ENCODE data around the gene PPHLN1. TPM values are rescaled to one million over a fixed set of nuclear protein-coding genes. Genes with fewer than 3 reads are reported as not detected.

The PPHLN1 gene
- total RNA-seq, 1 donor from 2014 or later: 74.9 TPM

GRCh38 chr12:42472376-42472775 lies 146.4 kb downstream of the PPHLN1 start:
- H3K36me3 Mint-ChIP-seq: peaks cover 25% of the 10 kb centered on the region
- no peaks in the 10 kb centered on the region for H3K9me3 Mint-ChIP-seq
- H3K4me3 Mint-ChIP-seq: no peak overlapping the region
- peak overlapping the region; percentile 43 for H3K27ac Mint-ChIP-seq
- no peak for DNase-seq (ENCODE audit: low spot score in 2 of 2, unreplicated experiment in 2 of 2)
- no peaks in the 10 kb centered on the region for H3K27me3 Mint-ChIP-seq (ENCODE audit: low read depth)
- H3K4me1 Mint-ChIP-seq: peaks cover 61% of the 10 kb centered on the region
- TF ChIP-seq CTCF (IDR thresholded peaks at IDR 0.05; ENCODE audit: unreplicated experiment): no peak

GRCh38 chr12:42473130-42473529 lies 147.2 kb downstream of the PPHLN1 start:
- H3K4me1 Mint-ChIP-seq: peaks cover 67% of the 10 kb centered on the region
- H3K27ac Mint-ChIP-seq: peak overlapping the region; percentile 43
- no peaks in the 10 kb centered on the region for H3K9me3 Mint-ChIP-seq
- no peak overlapping the region for H3K4me3 Mint-ChIP-seq
- H3K27me3 Mint-ChIP-seq (ENCODE audit: low read depth): no peaks in the 10 kb centered on the region
- peaks cover 25% of the 10 kb centered on the region for H3K36me3 Mint-ChIP-seq
- TF ChIP-seq CTCF (IDR thresholded peaks at IDR 0.05; ENCODE audit: unreplicated experiment): no peak
- no peak for DNase-seq (ENCODE audit: low spot score in 2 of 2, unreplicated experiment in 2 of 2)

- TF ChIP-seq CTCF (IDR thresholded peaks at IDR 0.05; ENCODE audit: unreplicated experiment): no peak
- peaks cover 21% of the 10 kb centered on the region for H3K36me3 Mint-ChIP-seq
- no peak for DNase-seq (ENCODE audit: low spot score in 2 of 2, unreplicated experiment in 2 of 2)
- no peaks in the 10 kb centered on the region for H3K9me3 Mint-ChIP-seq
- H3K27ac Mint-ChIP-seq: peak overlapping the region; percentile 31
- no peaks in the 10 kb centered on the region for H3K27me3 Mint-ChIP-seq (ENCODE audit: low read depth)
- H3K4me3 Mint-ChIP-seq: no peak overlapping the region
- H3K4me1 Mint-ChIP-seq: peaks cover 67% of the 10 kb centered on the region
Measured at GRCh38 chr12:42473561-42473960, 147.6 kb downstream of the PPHLN1 start.

GRCh38 chr12:42474391-42474790 lies 148.4 kb downstream of the PPHLN1 start:
- TF ChIP-seq CTCF (IDR thresholded peaks at IDR 0.05; ENCODE audit: unreplicated experiment): no peak
- peak overlapping the region; percentile 5 for H3K27ac Mint-ChIP-seq
- peaks cover 67% of the 10 kb centered on the region for H3K4me1 Mint-ChIP-seq
- peaks cover 12% of the 10 kb centered on the region for H3K36me3 Mint-ChIP-seq
- DNase-seq (ENCODE audit: low spot score in 2 of 2, unreplicated experiment in 2 of 2): no peak
- H3K4me3 Mint-ChIP-seq: no peak overlapping the region
- H3K27me3 Mint-ChIP-seq (ENCODE audit: low read depth): no peaks in the 10 kb centered on the region
- H3K9me3 Mint-ChIP-seq: no peaks in the 10 kb centered on the region

GRCh38 chr12:42475106-42475505 lies 149.1 kb downstream of the PPHLN1 start:
- H3K27ac Mint-ChIP-seq: peak overlapping the region; percentile 49
- no peaks in the 10 kb centered on the region for H3K27me3 Mint-ChIP-seq (ENCODE audit: low read depth)
- peaks cover 67% of the 10 kb centered on the region for H3K4me1 Mint-ChIP-seq
- peaks cover 7% of the 10 kb centered on the region for H3K36me3 Mint-ChIP-seq
- no peak for TF ChIP-seq CTCF (IDR thresholded peaks at IDR 0.05; ENCODE audit: unreplicated experiment)
- H3K4me3 Mint-ChIP-seq: no peak overlapping the region
- DNase-seq (ENCODE audit: low spot score in 2 of 2, unreplicated experiment in 2 of 2): no peak
- no peaks in the 10 kb centered on the region for H3K9me3 Mint-ChIP-seq

GRCh38 chr12:42477941-42478340 lies 152.0 kb downstream of the PPHLN1 start:
- Mint-ChIP-seq H3K4me3 (no peak overlapping the region), H3K27me3 (ENCODE audit: low read depth) (no peaks in the 10 kb centered on the region), H3K27ac (peak overlapping the region; percentile 52), H3K36me3 (no peaks in the 10 kb centered on the region), H3K9me3 (no peaks in the 10 kb centered on the region), H3K4me1 (peaks cover 67% of the 10 kb centered on the region)
- no peak for TF ChIP-seq CTCF (IDR thresholded peaks at IDR 0.05; ENCODE audit: unreplicated experiment)
- no peak for DNase-seq (ENCODE audit: low spot score in 2 of 2, unreplicated experiment in 2 of 2)
